Measurements from ENCODE around the gene DICER1. TPM values are rescaled to one million over a fixed set of nuclear protein-coding genes. Genes with fewer than 3 reads are reported as not detected.

DICER1 gene
- total and polyA plus RNA-seq, 2 experiments from 2014 or later: 21.4 to 59.2 TPM

DNA sequence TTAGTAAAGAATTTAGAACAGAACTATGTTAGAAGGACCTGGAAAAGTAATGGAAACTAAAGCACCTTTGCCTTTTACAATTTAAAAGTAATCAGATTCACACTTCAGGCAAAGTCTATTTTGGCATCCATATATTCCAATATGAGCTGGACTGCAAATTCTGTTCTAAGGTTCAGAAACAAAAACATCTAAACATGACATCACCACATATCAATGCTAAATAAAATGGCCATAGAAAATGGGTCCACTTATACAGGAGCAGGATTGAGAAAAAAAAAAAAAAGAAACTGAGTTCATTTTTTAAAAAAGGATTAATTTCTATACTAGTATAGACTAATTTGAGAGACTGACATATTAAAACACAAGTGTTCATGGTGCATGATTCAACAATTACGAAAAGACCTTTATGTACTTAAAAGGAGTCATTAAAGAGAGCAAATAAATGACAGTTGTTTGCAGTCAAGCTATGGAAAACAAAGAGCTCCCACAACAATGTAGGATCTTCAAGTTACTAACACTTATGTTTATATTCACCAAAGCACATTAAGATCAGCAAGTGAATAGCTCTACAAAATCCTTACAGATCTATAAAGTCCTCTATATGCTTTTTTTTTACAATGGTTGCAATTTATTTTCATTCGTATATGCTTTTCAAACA, 45.7 kb downstream of the DICER1 start (continued):
- TF ChIP-seq, protein P1, sequence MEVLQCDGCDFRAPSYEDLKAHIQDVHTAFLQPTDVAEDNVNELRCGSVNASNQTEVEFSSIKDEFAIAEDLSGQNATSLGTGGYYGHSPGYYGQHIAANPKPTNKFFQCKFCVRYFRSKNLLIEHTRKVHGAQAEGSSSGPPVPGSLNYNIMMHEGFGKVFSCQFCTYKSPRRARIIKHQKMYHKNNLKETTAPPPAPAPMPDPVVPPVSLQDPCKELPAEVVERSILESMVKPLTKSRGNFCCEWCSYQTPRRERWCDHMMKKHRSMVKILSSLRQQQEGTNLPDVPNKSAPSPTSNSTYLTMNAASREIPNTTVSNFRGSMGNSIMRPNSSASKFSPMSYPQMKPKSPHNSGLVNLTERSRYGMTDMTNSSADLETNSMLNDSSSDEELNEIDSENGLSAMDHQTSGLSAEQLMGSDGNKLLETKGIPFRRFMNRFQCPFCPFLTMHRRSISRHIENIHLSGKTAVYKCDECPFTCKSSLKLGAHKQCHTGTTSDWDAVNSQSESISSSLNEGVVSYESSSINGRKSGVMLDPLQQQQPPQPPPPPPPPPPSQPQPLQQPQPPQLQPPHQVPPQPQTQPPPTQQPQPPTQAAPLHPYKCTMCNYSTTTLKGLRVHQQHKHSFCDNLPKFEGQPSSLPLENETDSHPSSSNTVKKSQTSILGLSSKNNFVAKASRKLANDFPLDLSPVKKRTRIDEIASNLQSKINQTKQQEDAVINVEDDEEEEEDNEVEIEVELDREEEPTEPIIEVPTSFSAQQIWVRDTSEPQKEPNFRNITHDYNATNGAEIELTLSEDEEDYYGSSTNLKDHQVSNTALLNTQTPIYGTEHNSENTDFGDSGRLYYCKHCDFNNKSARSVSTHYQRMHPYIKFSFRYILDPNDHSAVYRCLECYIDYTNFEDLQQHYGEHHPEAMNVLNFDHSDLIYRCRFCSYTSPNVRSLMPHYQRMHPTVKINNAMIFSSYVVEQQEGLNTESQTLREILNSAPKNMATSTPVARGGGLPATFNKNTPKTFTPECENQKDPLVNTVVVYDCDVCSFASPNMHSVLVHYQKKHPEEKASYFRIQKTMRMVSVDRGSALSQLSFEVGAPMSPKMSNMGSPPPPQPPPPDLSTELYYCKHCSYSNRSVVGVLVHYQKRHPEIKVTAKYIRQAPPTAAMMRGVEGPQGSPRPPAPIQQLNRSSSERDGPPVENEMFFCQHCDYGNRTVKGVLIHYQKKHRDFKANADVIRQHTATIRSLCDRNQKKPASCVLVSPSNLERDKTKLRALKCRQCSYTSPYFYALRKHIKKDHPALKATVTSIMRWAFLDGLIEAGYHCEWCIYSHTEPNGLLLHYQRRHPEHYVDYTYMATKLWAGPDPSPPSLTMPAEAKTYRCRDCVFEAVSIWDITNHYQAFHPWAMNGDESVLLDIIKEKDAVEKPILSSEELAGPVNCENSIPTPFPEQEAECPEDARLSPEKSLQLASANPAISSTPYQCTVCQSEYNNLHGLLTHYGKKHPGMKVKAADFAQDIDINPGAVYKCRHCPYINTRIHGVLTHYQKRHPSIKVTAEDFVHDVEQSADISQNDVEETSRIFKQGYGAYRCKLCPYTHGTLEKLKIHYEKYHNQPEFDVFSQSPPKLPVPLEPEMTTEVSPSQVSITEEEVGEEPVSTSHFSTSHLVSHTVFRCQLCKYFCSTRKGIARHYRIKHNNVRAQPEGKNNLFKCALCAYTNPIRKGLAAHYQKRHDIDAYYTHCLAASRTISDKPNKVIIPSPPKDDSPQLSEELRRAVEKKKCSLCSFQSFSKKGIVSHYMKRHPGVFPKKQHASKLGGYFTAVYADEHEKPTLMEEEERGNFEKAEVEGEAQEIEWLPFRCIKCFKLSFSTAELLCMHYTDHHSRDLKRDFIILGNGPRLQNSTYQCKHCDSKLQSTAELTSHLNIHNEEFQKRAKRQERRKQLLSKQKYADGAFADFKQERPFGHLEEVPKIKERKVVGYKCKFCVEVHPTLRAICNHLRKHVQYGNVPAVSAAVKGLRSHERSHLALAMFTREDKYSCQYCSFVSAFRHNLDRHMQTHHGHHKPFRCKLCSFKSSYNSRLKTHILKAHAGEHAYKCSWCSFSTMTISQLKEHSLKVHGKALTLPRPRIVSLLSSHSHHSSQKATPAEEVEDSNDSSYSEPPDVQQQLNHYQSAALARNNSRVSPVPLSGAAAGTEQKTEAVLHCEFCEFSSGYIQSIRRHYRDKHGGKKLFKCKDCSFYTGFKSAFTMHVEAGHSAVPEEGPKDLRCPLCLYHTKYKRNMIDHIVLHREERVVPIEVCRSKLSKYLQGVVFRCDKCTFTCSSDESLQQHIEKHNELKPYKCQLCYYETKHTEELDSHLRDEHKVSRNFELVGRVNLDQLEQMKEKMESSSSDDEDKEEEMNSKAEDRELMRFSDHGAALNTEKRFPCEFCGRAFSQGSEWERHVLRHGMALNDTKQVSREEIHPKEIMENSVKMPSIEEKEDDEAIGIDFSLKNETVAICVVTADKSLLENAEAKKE (CRISPR knock-in tag; IDR thresholded peaks at IDR 0.05): no peak
- TF ChIP-seq POLR2AphosphoS5 (IDR thresholded peaks at IDR 0.05; ENCODE audit: low read depth): no peak
- TF ChIP-seq STAT1 (IDR thresholded peaks at IDR 0.05; ENCODE audit: unreplicated experiment): no peak
- TF ChIP-seq EZH2phosphoT487 (IDR thresholded peaks at IDR 0.05; ENCODE audit: unreplicated experiment): no peak

DNA sequence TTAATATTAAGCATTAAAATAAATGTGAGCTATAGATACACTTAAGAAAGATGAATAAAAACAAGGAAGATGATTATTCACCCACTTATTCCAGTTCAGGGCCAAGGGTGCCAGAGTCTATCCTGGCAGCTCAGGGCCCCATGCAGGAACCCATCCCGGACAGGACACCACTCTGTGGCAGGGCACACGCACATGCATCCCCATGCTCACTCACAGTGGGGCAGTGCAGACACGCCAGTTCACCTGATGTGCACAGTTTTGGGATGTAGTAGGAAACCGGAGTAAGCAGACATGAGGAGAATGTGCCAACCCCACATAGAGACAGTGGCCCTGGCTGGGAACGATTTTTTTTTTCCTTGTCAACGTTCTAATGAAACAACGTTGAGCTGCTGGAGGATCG, 47.2 kb downstream of the DICER1 start:
- H3K9me2 ChIP-seq (ENCODE audit: insufficient read depth): no peaks in the 10 kb centered on the region
- ATAC-seq (no peak), DNase-seq (ENCODE audit: low spot score) (no peak)
- H3K27me3 ChIP-seq (ENCODE audit: insufficient read depth): no peaks in the 10 kb centered on the region
- Mint-ChIP-seq H3K4me1 (no peaks in the 10 kb centered on the region), H3K4me3 (no peak overlapping the region), H3K27me3 (ENCODE audit: insufficient read depth, low read depth, poor library complexity) (no peaks in the 10 kb centered on the region), H3K9me3 (no peaks in the 10 kb centered on the region; the same call in 2 of the 3 replicates), H3K27ac (no peak overlapping the region), H3K36me3 (ENCODE audit: low read depth) (peaks cover 54% of the 10 kb centered on the region)
- no peaks in the 10 kb centered on the region for H3F3A ChIP-seq (replicated peaks; ENCODE audit: low read depth)
- no peak overlapping the region for H2AFZ ChIP-seq
- H3K79me2 ChIP-seq (replicated peaks; ENCODE audit: insufficient read depth): no peaks in the 10 kb centered on the region
- H4K20me1 ChIP-seq (replicated peaks; ENCODE audit: insufficient read depth): no peaks in the 10 kb centered on the region
- no peaks in the 10 kb centered on the region for H3K4me1 ChIP-seq (ENCODE audit: insufficient read depth)
- H3K36me3 ChIP-seq (ENCODE audit: insufficient read depth): peaks cover 15% of the 10 kb centered on the region
- no peak overlapping the region for H3K27ac ChIP-seq (ENCODE audit: low read depth)
- no peak overlapping the region for H3K4me2 ChIP-seq
- H3K4me3 ChIP-seq: no peak overlapping the region
- no peak for TF ChIP-seq ZNF331 (CRISPR knock-in tag; IDR thresholded peaks at IDR 0.05; ENCODE audit: low read depth)
- no peak for TF ChIP-seq JUNB (IDR thresholded peaks at IDR 0.05; ENCODE audit: unreplicated experiment)
- no peak for TF ChIP-seq CREB1 (CRISPR knock-in tag; IDR thresholded peaks at IDR 0.05; ENCODE audit: low read depth)
- TF ChIP-seq, protein P2, sequence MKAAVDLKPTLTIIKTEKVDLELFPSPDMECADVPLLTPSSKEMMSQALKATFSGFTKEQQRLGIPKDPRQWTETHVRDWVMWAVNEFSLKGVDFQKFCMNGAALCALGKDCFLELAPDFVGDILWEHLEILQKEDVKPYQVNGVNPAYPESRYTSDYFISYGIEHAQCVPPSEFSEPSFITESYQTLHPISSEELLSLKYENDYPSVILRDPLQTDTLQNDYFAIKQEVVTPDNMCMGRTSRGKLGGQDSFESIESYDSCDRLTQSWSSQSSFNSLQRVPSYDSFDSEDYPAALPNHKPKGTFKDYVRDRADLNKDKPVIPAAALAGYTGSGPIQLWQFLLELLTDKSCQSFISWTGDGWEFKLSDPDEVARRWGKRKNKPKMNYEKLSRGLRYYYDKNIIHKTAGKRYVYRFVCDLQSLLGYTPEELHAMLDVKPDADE (IDR thresholded peaks at IDR 0.05): no peak
- TF ChIP-seq, protein P3, sequence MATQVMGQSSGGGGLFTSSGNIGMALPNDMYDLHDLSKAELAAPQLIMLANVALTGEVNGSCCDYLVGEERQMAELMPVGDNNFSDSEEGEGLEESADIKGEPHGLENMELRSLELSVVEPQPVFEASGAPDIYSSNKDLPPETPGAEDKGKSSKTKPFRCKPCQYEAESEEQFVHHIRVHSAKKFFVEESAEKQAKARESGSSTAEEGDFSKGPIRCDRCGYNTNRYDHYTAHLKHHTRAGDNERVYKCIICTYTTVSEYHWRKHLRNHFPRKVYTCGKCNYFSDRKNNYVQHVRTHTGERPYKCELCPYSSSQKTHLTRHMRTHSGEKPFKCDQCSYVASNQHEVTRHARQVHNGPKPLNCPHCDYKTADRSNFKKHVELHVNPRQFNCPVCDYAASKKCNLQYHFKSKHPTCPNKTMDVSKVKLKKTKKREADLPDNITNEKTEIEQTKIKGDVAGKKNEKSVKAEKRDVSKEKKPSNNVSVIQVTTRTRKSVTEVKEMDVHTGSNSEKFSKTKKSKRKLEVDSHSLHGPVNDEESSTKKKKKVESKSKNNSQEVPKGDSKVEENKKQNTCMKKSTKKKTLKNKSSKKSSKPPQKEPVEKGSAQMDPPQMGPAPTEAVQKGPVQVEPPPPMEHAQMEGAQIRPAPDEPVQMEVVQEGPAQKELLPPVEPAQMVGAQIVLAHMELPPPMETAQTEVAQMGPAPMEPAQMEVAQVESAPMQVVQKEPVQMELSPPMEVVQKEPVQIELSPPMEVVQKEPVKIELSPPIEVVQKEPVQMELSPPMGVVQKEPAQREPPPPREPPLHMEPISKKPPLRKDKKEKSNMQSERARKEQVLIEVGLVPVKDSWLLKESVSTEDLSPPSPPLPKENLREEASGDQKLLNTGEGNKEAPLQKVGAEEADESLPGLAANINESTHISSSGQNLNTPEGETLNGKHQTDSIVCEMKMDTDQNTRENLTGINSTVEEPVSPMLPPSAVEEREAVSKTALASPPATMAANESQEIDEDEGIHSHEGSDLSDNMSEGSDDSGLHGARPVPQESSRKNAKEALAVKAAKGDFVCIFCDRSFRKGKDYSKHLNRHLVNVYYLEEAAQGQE (IDR thresholded peaks at IDR 0.05; ENCODE audit: unreplicated experiment): no peak
- TF ChIP-seq EZH2 (IDR thresholded peaks at IDR 0.05; ENCODE audit: low read depth, unreplicated experiment): no peak
